NCI-H2081 treated with DMSO at 0.1 percent for 48 hours (cell line): Measurements from ENCODE around the gene ZNF460.

ENCODE experiments used
- DNase-seq: peaks from one replicate; lab custom pipeline; 2025; lab: John Stamatoyannopoulos, UW

ZNF460 gene

DNA sequence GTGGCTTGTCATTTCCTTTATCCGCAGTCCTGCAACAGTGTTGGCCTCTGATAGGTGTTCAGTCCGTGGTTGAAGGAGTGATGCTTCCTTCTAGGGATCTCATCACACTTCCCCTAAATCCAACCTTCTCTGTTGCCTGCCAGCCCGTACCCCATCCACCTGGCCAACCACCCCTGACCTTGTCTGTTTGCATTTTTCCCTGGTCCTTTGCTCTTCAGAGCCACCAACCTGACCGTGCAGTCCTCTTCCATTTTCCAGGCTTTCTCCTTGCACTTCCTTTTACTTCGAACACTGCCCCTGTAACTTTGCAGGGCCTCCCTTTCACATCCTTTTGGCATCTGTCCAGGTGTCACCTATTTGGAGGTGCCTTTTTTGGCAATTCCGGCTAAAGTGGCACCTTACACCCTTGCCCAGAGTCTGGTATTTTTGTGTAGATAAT, 696 bp downstream of the ZNF460 start:
- DNase-seq: no peak

DNA sequence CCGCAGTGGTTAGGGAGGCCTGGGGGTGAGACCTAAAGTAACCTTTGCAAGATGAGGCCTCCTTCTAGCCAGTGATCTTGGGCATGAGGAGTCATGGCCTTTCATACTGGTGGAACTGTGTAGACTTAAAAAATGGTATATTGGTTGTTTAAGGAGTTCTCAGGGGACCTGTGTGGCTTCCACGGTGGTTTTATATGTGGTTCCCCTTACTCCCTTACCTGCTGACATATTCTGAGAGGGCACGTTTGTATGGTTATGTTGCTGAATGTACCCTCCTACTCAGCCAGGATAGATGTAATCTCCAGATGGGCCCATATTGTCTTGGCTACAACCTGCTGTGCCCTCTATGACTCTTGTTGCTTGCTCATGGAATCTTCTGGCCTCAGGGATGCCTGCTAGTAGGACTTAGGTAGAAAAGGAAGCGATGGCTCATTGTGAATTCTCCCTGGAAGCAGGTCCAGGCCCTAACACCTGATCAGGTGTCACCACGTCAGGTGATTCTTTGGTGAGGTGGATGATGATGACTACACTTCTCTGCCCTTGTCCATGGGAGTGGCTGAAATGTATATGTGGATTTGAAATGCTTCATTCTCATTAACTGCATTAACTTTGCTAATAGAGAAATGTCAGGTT, 1.8 kb downstream of the ZNF460 start:
- no peak for DNase-seq

- DNase-seq: no peak
Observed at GRCh38 chr19:57288373-57288772, 8.1 kb downstream of the ZNF460 start.

GRCh38 chr19:57290970-57291369, 10.7 kb downstream of the ZNF460 start:
- DNase-seq: no peak

DNA sequence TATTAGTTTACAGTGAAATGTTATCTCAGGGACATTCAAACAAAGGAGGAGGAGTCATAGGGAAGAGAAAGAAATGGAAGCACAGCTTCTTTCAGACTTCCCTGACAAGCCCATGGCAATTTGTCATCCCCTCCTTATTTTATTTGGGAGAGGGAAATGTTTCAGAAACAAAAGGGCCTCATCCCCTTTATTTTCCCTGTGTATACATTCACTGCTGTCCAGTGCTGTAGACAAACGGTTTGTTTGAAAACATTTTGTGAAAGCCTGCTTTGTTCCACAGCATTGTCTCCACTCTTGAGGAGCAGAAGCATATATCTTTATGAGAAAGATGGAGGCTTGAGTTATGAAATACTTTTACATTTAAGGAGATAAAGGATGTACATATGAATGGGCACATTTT, 12.3 kb downstream of the ZNF460 start:
- no peak for DNase-seq

- DNase-seq: no peak
Observed at GRCh38 chr19:57293719-57294118, 13.4 kb downstream of the ZNF460 start.

DNA sequence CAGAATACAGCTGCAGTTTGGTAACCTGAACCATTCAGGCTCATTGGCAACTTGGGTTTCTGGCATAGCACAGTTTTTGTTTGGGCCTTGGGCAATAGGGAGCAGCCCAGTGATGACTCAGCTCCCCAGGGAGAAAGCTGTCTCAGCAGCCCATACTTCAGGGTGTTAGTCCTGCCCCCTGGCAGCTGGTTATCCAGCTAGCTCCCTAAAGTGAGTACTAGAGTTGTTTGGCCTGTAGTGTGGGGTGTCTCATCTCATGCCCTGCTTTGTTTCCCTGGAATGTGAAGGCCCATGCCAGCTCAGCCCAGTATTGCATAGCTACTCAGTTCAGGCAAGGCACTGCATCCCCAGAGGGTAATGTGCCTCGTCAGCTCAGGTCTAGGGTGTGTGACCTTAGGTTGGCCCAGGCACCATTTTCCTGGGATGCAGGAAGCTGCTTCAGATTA, 21.8 kb downstream of the ZNF460 start:
- no peak for DNase-seq

DNA sequence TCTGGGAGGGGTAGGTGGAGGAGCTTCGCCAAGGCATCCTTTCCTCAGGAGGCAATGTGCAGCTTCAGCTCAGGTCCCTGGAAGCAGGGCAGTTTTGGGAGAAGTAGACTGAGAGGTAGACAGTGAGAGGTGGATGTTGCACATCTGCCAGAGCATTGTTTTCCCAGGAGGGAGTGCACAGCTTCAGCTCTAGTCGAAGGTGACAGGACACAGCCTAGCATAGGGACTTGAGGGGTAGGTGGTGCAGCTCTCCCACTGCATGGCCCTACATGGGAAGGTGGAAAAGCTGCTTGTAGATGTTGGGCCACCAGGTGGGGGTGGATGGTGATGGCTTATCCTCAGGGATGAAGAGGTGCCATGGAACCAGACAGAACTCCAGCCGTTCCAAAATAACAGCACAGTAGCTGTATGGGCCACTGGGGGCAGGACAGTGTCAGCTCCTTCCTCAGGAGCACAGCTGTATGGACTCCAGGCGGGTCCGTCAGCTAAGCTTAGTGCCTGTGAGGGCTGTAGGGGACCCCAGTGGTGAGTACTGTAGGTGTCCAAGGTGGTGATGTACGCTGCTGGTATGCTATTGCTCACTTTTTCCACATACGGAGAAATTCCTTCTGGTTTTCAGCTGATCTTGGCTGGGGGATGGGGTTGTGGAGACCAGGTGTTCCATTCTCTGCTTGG, 22.6 kb downstream of the ZNF460 start:
- DNase-seq: no peak

DNA sequence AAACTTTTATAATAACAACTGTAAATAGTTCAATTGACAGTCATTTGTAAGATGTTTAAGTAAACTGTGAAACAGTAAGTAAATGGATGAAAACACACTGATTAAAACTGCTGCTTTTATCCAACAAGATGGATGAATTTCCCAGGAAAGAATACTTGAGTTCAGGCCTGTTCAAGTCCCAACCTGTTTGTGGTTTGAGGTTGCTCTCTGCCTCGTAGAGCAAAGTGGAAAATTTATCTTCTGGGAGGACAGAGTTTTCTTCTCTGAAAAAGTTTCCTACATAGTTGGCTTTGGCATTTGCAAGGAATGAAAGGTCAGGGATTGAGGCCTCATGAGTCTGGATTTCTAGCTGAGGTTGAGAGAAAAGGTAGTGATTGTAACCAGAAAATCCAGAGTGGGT, 24.8 kb downstream of the ZNF460 start:
- DNase-seq: no peak

GRCh38 chr19:57308514-57308913, 28.2 kb downstream of the ZNF460 start:
- no peak for DNase-seq

DNA sequence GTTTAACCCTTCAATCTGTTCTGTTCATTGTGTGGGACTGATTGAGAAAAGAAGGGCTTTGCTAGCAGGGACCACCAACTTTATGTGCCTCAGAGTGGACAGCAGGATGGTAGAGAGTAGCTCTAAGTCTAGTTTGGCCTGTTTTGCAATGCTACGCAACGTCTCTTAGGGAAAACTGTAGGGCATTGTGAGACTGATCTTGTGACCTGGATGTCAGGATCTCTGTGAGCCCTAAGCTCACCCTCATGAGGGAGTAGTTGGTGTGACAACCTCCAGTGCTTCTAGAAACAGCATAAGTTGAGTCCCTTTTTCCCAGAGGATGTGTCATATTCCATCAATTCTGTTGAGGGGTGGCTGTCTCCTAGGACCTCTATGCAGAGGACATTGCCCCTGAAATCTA, 30.5 kb downstream of the ZNF460 start:
- no peak for DNase-seq

DNA sequence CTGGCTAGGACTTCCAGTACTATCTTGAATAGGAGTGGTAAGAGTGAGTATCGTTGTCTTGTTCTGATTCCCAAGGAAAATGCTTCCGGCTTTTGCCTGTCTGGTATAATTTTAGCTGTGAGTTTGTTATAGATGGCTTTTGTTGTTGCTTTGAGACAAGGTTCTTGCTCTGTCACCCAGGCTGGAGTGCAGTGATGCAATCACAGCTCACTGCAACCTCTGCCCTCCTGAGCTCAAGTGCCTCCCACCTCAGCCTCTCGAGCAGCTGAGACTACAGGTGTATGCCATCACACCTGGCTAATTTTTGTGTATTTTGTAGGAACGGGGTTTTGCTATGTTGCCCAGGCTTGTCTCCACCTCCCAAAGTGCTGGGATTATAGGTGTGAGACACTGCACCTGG, 33.9 kb downstream of the ZNF460 start:
- no peak for DNase-seq

DNA sequence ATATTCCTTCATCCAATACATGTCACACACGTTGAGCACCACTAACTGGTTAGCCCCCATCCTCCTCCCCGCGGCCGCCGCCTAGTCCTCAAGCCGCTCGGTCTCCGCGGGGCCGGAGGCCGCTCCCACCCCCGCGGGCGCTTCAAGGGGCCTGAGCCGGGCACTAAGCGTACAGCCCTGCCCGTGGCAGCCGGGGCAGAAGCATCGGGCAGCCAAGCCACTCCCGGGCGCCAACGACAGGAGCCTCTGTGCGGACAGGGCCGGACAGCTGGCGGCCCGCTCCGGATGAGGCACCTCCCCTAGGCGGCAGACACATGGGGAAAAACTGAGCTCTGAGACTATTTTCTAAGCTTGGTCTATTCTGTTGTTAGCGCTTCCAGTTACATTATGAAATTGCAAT, 37.2 kb downstream of the ZNF460 start:
- no peak for DNase-seq

DNA sequence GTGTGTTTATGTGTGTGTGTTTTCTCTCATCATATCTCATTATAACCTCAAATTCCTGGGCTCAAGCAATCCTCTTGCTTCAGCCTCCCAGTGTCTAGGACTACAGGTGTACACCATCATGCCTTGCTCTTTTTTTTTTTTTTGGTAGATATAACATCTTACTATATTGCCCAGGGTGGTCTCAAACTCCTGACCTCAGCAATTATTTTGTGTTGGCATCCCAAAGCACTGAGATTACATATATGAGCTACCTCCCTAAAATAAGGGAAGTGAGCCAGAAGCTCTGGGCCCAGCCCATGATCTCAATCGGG, 39.5 kb downstream of the ZNF460 start:
- no peak for DNase-seq

DNA sequence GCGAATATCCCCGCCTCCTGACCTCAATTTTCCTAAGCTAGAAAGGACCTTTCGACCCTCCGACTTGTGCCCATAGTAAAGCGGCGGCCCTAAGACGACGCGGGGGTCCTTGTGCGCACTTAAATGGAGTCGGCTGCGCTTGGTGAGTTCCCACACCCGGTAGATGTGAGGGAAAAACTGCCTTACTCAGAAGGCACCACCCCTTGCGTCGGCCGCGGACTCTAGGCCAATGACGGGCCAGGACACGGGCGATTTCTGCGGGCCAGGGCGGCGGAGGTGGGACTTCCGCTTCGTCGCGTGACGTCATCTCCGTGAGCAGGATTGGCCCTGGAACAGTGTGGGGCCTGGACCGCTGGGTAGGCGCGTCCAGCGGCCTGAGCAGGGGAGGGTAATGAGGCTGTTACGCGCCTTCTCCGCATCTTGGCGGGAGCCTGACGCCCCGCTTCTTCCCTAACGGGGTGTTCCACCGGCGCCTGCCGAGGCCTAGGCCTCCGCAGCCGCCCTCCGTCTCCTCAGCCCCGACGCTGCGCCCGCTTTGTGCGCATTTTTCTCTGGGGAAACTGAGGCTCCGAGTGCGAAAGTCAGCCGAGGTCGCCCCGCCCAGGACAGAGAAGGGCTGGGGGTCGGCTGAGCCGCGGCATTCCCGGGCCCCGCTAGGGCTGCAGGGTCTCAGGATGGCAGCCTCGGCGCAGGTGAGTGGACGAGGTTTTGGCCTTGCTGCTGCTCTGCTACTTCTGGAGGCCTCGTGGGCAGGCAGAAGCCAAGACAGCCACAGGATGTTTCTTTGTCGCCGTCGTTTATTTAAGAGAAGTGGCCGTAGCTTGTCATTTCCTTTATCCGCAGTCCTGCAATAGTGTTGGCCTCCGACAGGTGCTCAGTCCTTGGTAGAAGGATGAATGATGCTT, 40.1 kb downstream of the ZNF460 start, which contains the start of gene ZNF543:
ZNF543 (plus strand) TSS at position 293 of the 905 bp plus-strand sequence; CDS start at position 675, 382 bp downstream.
- DNase-seq: peak; percentile 58

GRCh38 chr19:57321116-57321515, 40.8 kb downstream of the ZNF460 start:
- DNase-seq: no peak

- no peak for DNase-seq
Observed at GRCh38 chr19:57321751-57322150, 41.5 kb downstream of the ZNF460 start.

DNA sequence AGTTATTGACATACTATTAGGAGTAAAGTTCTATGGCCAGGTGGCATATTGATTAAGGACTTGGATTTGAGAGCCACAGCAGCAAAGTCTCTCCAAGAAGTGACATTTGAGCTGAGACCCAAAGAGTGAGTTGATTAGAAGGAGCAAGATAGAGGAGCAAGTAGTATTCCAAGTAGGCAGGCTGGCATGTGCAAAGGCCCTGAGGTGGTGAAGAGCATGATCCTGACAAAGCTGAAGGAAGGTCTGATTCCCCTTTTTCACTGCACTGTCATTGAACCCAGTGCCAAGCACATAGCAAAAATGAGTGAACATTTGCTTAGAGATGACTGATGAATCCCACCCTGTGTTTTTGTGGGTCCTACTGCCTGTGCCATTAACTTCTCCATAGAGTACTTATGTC, 44.7 kb downstream of the ZNF460 start:
- no peak for DNase-seq

GRCh38 chr19:57327993-57328392, 47.7 kb downstream of the ZNF460 start:
- no peak for DNase-seq

- no peak for DNase-seq
Observed at GRCh38 chr19:57334191-57334590, 53.9 kb downstream of the ZNF460 start.

GRCh38 chr19:57338877-57339276, 58.6 kb downstream of the ZNF460 start:
- no peak for DNase-seq

GRCh38 chr19:57342582-57342981, 62.3 kb downstream of the ZNF460 start:
- DNase-seq: no peak
